ENCODE measurements around the gene ITSN2. TPM values are rescaled to one million over a fixed set of nuclear protein-coding genes. Genes with fewer than 3 reads are reported as not detected.

Gene ITSN2
- total and polyA plus RNA-seq, 4 donors: 34.3 to 77.2 (median 54.5) TPM

GRCh38 chr2:24328010-24328409 lies 32.3 kb downstream of the ITSN2 start:
- TF ChIP-seq CTCF (IDR thresholded peaks at IDR 0.05; ENCODE audit: control extremely low read depth, extremely low read depth): no peak
- ATAC-seq (ENCODE audit: insufficient read depth, low FRiP score) (no peak), DNase-seq (peak; percentile 26 to 79 (median 69))
- Histone ChIP-seq H3K27ac (ENCODE audit: low read depth in 1 of 2, low read length in 1 of 2) (no peak overlapping the region), H3K9ac (ENCODE audit: insufficient read depth in 1 of 2, low read length in 2 of 2) (peak overlapping the region in 1 of 2 donors; percentile 47), H3K4me1 (ENCODE audit: control insufficient read depth in 5 of 5, insufficient read depth in 5 of 5, low read length in 5 of 5) (peaks cover 0 to 10% (median 4%) of the 10 kb centered on the region in 5 donors), H3K4me3 (no peak overlapping the region), H3K9me3 (ENCODE audit: control insufficient read depth in 4 of 4, insufficient read depth in 3 of 4, low read length in 3 of 4) (no peaks in the 10 kb centered on the region), H3K36me3 (ENCODE audit: control insufficient read depth in 4 of 4, insufficient read depth in 4 of 4, low read length in 4 of 4) (peaks cover 0 to 5% (median 2%) of the 10 kb centered on the region in 4 donors), H3K27me3 (ENCODE audit: control insufficient read depth in 3 of 3, insufficient read depth in 3 of 3, low read length in 2 of 3) (no peaks in the 10 kb centered on the region)
- 33 to 47% methylated on average over 3 of the region's 3 CpGs for WGBS, 2 donors

GRCh38 chr2:24317491-24317920 lies 42.8 kb downstream of the ITSN2 start:
- DNase-seq (peak in 2 of 3 donors; percentile 14 to 19), ATAC-seq (ENCODE audit: insufficient read depth, low FRiP score) (no peak)
- H3K9ac ChIP-seq (ENCODE audit: insufficient read depth in 1 of 2, low read length in 2 of 2): no peak overlapping the region
- TF ChIP-seq CTCF (IDR thresholded peaks at IDR 0.05; ENCODE audit: control extremely low read depth, extremely low read depth): no peak
- no peaks in the 10 kb centered on the region for H3K9me3 ChIP-seq (ENCODE audit: control insufficient read depth in 4 of 4, insufficient read depth in 3 of 4, low read length in 3 of 4)
- H3K4me3 ChIP-seq: no peak overlapping the region
- no peaks in the 10 kb centered on the region for H3K27me3 ChIP-seq (ENCODE audit: control insufficient read depth in 3 of 3, insufficient read depth in 3 of 3, low read length in 2 of 3)
- H3K27ac ChIP-seq (ENCODE audit: low read depth in 1 of 2, low read length in 1 of 2): no peak overlapping the region
- H3K36me3 ChIP-seq (ENCODE audit: control insufficient read depth in 4 of 4, insufficient read depth in 4 of 4, low read length in 4 of 4): no peaks in the 10 kb centered on the region
- peaks cover 0 to 11% (median 0%) of the 10 kb centered on the region in 5 donors for H3K4me1 ChIP-seq (ENCODE audit: control insufficient read depth in 5 of 5, insufficient read depth in 5 of 5, low read length in 5 of 5)

- no peak for DNase-seq
Observed at GRCh38 chr2:24315669-24316068, 44.7 kb downstream of the ITSN2 start.

More at GRCh38 chr2:24315669-24316068, 44.7 kb downstream of the ITSN2 start:
- no peaks in the 10 kb centered on the region for H3K9me3 ChIP-seq (ENCODE audit: control insufficient read depth in 4 of 4, insufficient read depth in 3 of 4, low read length in 3 of 4)
- ATAC-seq (ENCODE audit: insufficient read depth, low FRiP score): no peak
- H3K27ac ChIP-seq (ENCODE audit: low read depth in 1 of 2, low read length in 1 of 2): no peak overlapping the region
- no peaks in the 10 kb centered on the region for H3K27me3 ChIP-seq (ENCODE audit: control insufficient read depth in 3 of 3, insufficient read depth in 3 of 3, low read length in 2 of 3)
- peaks cover 0 to 11% (median 0%) of the 10 kb centered on the region in 5 donors for H3K4me1 ChIP-seq (ENCODE audit: control insufficient read depth in 5 of 5, insufficient read depth in 5 of 5, low read length in 5 of 5)
- WGBS, 2 donors: 70 to 73% methylated on average over 3 of the region's 3 CpGs
- no peak for TF ChIP-seq CTCF (IDR thresholded peaks at IDR 0.05; ENCODE audit: control extremely low read depth, extremely low read depth)
- H3K36me3 ChIP-seq (ENCODE audit: control insufficient read depth in 4 of 4, insufficient read depth in 4 of 4, low read length in 4 of 4): peaks cover 0 to 9% (median 1%) of the 10 kb centered on the region in 4 donors
- H3K4me3 ChIP-seq: no peak overlapping the region
- H3K9ac ChIP-seq (ENCODE audit: insufficient read depth in 1 of 2, low read length in 2 of 2): no peak overlapping the region
